HS-5 (cell line): ENCODE data around the gene REEP3.

ENCODE experiments used
- DNase-seq: peaks from one replicate; pipeline ENCODE4 v3.0.0-alpha.2; 2012; ENCODE audit warnings: low read depth

The REEP3 gene

DNA sequence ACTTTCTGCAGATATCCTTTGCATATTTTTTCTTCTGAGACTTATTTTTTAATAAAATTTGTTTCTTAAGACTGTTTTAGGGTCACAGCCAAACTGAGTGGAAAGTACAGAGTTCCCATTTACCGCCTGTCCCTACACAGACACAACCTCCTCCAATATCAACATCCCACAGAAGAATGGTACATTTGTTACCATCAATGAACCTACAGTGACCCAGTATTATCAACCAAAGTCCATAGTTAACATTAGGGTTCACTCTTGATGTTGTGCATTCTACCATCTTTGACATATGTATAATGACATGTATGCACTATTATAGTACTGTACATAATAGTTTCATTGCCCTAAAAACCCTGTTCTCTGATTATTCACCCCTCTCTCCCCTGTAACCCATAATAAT, 14.6 kb upstream of the REEP3 start:
- DNase-seq = no peak

DNA sequence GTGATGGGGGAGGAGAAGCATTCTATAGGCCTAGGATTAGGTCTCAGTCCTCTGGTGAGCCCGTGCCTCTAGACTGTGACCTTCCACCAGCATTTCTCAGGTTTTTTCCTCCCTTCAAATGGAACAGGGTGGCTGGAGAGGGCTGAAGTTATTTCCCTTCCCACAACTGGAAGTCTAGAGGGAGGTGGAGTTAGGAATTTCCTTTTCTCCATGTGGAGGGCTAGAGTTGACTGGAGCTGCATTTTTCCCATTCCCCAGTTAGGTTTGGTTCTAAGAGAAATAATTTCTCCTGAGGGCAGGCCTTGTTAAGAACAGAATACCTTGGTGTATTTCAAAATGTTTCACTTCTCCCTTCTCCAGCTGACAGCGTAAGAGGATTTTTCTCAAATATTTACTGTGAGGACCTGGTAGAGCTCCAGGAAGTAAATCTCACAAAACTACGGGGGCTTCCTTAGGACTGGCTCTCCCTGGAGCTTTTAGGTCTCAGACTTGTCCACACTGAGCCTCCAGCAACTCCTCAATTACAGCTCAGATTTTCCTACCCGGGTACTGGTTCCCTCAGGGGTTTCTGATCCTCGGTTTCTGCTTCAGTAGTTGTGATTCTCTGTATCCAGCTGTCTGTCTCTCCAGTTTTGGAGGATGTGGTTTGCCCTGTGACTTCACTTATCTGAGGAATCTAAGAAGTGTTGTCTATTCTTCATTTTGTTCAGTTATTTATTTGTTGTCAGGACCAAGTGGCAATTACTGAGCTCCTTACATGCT, 6.0 kb upstream of the REEP3 start:
- peak; percentile 36 for DNase-seq

DNA sequence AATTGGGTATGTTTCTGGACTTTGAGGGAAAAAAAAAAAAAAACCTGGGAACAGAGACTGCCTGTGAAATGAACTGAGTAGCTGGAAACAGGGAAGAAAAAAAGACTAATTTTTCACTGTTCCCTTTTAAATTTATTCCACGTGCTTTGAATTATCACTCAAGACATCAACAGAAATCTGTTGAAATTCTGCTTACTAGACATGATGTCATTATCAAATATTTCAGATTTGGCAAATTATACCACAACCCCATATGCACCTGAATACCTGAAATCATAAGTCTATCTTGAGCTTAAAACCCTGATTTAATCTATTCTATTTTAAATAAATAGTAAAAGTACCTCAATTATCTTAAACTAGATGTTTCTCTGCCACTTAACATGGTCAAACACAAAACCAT, 5.0 kb upstream of the REEP3 start:
- DNase-seq = no peak

DNA sequence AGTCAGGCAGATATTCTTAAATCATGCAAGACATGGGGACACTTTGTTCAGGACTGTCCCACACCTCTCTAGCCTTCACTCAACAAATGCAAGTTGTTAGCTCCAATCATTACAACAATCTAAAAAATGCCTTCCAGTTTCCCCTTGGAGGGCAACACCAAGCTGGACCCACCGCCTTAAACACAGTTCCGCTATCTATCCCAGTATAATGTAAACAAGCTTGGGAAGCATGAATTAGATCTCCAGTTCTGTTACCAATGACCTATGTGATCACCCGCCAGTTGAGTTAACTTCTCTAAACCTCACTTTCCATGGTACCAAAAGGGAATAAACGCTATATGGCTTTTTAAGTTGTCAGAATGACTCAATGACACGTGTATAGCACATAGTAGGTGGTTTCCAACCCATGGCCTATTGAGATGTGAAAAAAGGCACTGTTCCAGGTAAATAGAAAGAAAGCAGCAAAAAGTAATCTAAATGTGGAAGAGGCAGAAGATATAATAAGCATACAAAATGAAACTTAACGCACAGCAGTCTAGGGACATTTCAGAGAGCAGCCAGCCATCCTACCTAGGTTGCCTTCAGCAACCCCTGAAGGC, 2.4 kb upstream of the REEP3 start:
- no peak for DNase-seq

DNA sequence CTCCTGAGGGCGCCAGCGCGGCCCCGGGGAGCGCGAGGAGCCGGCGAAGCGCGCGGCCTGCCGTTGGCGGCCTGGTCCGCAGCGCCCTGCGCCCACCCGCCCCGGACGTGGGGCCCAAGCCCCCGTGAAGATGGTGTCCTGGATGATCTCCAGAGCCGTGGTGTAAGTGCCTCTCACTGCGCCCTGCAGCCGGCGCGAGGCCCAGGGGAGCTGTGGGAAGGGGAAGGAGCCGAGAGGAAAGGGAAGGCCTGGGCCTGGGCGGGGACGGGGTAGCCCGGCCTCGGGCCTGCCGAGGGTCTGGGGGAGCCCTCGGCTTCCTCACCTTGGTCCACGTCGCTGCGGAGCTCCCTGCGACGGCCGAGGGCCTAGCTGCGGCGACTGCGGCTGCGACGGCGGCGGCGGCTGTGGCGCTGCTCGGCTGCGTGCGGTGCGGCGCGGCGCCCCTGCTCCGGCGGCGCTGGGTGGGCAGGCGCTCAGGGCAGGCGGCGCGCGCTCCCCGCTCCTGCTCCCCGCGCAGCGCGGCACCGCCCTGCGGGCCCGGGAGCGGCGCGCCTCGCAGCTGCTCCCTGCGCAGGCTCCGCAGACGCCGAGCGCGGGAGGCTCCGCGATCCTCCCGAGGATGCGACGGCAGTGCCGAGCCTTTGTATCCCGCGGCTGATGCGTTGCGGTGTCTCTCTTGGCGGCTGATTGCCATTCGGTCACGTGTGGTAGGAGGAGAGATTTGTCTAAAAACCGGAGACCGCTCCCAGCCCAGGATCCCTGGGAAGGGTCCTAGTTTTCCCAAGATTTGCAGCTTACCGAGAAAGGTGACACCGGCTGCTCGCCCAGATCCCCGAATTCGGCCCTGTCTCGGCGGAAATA, 445 bp downstream of the REEP3 start:
- peak; percentile 38 for DNase-seq

DNA sequence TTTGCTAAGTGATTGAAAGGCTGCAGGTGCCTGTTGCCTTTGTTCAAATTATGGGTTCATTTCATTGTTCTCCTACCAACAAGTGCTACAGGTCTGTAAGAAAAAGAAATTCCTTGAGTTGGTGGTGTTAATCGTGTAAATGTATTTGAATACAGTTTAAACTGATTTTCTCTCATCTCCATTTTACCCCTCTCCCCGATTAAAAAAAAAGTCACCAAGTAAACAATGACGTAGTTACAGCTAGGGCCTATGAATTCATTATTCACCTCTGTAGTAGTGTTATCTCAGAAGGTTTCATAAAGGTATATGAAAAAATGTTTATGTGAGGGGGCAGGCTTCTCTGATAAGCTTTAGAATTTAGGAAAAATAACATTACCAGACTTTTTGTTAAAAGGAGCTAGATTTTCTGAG, 1.1 kb downstream of the REEP3 start:
- DNase-seq = no peak

DNA sequence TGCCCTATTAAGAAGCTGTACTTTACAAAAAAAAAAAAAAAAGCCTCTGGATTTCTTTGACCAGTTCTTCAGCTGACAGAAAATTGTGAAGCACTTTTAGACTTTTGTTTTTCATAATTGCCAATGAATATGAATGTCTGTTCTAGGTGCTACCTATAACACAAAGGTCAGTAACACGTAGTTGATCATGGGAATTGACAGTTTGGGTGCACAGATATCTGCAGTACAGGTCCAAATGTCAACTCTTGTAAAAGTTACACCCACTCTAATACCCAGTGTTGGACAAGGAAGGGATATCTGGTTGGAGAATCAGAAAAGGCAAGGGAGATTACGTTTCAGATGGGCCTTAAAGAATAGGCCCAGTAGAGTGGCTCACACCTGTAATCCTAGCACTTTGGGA, 1.8 kb downstream of the REEP3 start:
- no peak for DNase-seq

DNA sequence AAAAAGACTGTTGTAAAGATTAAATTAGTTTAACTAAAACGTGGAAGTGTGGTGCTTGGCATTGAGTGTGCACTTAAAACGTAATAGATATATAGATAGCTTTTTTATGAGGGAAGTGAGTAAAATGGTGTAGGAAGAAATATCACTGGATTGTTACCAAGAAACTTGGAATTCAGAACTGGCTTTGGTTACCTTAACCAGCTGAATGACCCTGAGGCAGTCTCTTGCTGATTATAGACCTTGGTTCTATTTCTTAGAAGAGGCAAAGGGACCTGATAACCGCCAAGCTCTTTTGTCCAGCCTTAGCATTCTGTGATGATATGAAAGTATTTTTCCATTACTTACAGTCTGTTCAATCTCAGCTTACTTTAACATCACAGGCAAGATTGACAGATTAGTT, 3.8 kb downstream of the REEP3 start:
- no peak for DNase-seq

DNA sequence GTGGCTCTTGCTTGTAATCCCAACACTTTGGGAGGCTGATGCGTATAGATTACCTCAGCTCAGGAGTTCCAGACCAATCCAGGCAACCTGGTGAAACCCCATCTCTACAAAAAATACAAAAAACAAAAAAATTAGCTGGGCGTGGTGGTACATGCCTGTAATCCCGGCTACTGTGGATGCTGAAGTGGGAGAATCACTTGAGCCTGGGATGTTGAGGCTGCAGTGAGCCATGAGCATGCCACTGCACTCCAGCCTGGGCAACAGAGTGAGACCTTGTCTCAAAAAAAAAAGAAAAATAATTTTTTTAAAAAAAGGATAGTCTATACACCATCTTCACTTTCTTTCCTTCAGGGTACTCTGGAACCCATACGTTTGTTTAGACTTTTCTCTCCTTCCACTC, 6.2 kb downstream of the REEP3 start:
- DNase-seq = no peak

DNA sequence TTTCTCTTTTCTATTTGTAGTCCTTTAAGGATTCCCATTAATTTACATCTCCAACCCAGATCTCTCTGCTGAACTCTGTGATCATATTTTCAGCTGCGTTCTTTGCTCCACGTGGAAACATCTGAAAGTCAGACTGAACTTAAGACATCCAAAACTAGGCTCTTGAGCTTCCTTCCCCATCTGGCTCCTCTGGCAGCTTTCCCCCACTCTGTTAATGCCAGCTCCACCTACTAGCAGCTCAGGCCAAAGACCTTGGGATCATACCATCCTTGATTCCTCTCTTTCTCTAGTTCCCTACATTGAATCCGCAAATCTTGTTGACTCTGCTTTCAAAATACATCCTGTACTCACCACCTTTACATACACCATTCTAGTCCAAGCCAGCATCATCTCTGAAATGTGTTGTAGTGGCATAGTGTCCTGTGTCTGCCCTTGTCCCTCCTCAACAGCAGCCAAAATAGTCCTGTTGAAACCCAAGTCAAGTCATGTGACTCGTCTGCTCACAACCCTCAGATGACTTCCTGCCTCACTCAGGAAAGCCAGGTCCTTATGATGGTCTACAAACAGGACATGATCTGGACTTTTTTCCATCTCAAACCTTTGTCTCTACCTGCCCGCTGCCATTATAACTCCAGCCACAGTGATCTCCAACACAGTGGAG, 7.0 kb downstream of the REEP3 start:
- no peak for DNase-seq

DNA sequence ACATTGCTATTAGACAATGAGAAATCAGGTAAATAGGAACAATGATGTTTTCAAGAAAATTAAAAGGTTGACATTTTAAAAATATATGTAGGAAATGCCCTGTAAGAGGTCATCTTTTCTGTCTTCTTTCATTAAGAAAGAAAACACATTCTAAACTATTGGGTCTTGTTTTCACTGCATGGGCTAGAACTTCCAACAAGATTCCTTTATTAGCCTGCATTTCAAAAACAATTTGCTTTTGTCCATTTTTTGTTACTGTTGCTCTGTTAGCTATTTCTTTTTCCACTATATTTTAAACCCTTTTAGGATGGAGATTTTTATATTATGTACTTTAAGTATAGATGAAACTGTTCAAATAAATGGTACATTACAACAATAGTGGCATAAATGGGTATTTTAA, 9.2 kb downstream of the REEP3 start:
- DNase-seq = no peak

DNA sequence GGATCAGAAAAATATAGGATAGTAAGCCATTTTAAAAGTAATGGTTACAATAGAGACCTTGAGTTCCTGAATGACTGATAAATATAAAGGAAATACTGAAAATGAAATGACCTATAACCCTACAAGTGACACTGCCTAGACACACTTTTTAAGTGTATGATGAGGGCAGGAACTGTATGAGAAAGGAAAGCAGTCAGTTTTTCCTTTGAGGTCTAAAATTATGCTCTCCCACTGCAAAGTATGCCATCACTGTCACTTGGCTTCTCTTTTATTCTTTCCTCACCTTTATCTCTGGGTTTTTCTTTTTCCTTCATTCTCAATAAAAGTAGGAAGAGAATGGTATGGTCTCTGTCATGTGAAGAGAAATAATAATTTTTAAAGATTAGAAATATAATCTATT, 13.5 kb downstream of the REEP3 start:
- no peak for DNase-seq

DNA sequence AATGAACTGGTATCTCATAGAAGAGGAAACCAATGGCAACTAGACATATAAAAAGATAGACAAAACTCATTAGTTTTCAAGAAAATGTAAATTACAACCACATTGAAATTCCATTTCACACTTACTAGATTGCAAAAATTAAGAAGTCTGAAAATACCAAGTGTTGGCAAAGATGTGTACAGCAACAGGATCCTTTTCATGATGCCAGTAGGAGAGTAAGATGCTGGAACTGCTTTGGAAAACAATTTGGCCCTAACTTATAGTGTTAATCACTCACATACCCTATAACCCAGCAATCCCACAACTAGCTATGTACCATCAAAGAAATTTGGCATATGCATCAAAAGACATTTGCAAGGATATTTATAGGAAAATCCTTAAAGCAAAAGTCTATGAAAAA, 15.5 kb downstream of the REEP3 start:
- DNase-seq = no peak

DNA sequence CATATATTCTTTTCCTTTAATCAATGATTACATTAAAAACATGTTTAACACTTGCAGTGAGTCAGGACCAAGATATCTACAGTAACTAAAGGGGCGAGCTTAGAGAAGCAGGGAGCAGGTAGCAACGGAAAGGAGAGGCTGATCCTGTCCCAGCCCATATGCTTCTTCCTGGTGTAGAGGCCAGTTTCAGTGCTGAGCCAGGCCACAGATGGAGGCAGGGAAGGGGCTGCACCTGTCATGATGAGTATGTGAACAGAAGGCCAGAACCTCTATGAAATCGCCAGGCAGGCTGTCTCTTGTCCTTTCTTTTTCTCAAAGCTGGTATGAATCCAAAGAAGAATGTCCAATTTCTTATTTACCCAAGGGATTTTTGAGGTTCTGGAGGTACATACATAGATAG, 16.3 kb downstream of the REEP3 start:
- no peak for DNase-seq

DNA sequence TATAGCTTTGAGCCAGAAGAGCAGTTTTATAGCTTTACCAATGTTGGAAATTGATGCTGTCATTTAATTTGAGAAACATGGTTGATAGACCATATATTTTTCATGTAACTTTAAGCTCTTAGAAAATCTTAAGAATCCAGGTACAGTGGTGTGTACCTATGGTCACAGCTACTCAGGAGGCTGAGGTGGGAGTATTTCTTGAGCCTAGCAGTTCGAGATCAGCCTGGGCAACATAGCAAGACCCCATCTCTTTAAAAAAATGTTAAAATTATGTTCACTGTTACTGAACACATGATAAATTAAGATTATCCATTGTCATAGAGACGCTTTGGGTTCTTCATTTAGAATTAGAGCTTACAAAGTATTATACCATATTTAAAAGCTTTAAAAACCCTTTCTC, 18.2 kb downstream of the REEP3 start:
- DNase-seq = no peak

DNA sequence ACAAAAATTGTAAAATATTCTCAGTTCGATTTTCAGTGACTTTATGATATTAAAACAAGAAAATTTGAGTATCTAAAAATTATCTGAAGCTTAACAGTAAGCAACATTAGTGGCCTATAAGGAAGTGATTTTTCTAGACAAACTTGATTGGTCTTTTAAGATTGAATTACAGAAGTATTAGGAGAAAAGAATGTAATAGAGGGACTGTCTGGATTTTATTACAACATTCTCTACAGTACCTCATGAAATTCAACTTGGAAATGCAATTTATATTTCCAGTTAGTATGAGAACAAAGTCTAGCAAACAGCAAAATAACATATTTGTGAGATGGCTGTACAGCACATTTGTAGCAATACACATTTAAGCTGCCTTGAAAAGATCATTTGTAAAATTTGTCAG, 18.8 kb downstream of the REEP3 start:
- no peak for DNase-seq

DNA sequence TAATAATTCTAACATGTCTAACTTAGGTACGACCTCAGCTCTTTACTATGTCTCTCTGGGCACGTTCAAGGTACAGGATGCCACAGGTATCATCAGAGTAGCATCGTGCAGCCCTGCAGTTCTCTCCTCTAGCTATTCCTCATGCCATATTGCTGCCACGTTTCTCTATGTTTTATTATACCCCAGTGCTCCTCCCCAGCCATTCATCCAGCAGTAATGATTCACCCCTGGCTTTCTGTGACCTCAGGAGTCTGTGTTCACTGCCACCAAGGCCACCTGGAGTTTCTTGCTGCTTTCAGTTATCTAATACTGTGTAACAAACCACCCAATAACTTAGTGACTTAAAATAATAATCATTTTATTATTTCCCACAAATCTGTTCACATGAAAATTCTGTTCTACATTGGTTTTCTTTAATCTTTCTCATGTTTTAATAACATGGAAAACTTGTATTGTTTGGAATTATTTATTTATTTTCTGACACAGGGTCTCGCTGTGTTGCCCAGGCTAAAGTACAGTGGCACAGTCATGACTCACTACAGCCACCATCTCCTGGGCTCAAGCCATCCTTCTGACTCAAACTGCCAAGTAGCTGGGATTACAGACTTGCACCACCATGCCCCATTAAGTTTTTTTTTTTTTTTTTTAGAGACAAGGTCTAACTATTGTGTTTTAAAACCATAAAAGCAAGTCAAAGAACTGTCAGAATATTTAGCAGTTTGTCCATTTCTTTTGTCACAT, 21.8 kb downstream of the REEP3 start:
- no peak for DNase-seq

DNA sequence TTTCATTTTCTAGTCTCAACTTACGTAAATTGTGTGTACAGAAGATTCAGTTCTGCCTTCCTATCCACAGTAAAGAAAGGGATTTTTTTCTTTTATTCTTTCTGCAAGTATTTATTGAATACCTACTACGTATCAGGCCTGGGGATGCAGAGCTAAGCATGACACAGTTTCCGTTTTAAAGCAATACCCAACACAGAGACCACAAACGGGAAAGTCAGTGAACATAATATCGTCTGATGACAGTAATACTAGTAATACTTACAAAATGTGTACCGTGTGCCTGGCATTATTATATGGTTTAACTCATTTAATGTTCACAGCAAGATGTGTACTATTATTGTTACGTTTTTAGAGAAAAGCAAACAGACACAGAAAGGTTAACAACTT, 22.4 kb downstream of the REEP3 start:
- no peak for DNase-seq

DNA sequence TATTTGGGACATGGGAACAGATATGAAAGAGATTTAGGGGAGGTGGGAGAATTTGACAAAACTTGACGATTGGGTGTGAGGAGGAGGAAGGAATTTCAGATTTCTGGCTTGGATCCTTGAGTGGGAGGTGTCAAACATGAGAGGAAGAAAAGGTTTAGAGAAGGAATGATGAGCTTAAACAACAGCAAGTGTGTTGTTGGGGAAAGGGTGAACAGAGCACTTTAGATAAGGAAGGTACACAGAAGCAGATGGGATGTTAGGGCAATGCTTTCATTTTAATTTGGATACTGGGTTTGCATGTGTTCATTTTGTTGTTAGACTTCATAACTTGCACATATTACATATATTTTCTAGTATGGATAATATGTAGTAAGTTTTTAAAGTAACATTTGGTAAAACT, 23.2 kb downstream of the REEP3 start:
- no peak for DNase-seq

DNA sequence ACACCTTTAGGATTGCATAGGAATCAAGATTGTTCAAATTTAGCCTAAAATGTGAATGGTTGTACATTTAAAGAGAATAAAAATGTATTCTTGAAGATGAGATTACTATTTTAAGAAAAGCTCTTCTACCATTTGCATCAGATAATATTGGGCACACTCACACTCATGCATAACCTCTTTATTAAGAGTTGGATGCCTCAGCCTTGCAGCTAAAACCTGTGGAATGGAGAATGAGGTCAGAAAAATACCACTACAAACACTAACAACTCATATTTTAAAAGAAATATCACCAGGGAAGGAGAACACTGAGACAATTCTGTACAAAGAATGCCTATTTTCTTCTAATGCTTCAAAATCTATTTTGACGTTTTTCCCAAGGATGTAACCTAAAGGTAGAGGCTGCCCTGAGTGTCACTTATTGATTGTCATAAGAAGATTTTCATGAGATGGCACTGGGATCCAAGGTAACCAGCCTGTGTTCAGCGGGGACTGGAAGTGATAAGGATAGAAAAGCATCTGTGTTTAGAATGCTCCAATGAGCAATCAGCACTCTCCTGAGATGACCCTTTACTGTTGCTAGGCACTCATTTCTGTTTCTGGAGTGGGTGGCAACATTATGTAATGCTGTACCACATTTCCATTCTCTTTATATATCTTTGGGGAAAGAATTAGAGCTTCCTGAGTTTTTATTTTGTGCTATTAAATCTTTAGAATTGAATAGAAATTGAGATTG, 26.6 kb downstream of the REEP3 start:
- DNase-seq = no peak

DNA sequence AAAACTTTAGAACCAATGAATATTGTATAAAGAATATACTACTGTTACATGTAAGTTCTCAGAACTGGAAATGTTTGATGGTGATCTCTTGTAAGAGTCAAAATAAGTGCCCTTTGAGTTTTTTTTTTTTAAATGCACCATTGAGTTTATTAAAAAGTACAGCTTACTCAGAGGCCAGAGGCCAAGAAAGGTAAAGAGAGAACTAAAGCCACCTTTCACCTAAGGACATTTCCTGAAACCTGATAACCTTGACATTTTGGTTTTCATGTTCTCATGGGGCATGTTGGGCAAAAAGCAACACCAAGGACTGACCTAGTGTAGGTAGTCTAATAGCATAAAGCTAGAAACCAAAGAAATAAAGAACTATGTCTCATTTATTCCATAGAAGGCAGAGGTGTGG, 27.7 kb downstream of the REEP3 start:
- DNase-seq = no peak
